Measurements from ENCODE around the gene SYNCRIP. TPM values are rescaled to one million over a fixed set of nuclear protein-coding genes. Genes with fewer than 3 reads are reported as not detected.

Gene SYNCRIP
- total RNA-seq, 1 experiment from 2014 or later: 199 TPM

DNA sequence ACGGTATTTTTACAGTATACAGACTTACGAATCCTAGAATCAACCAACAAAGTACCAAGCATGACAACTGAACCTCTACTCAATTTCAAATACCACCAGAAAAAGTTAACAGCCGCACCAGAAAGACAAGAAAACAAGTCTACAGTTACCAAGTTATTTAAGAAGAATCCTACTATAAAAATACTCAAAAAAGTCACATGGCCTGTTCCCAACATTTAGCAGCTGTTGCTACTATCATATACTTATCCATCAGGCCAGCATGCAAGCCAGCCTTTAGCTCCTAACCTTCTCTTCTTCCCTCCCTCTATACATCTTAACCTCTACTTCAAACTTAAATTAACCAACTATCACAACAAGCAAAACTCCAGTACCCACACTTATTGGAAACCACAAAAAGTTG lies 1.9 kb downstream of the SYNCRIP start:
- Histone ChIP-seq H2BK15ac (ENCODE audit: low read depth, low read length) (no peak overlapping the region), H3K9ac (ENCODE audit: extremely low read depth, insufficient read length, low read length) (peak overlapping the region; percentile 97), H2BK12ac (ENCODE audit: insufficient read length, low read depth, low read length) (no peak overlapping the region), H3T11ph (ENCODE audit: low read length) (no peak overlapping the region), H4K5ac (ENCODE audit: insufficient read length, low read depth, low read length) (no peak overlapping the region), H3K23ac (ENCODE audit: insufficient read length, low read depth, low read length) (no peak overlapping the region), H2BK120ac (ENCODE audit: low read depth, low read length, poor library complexity, severe bottlenecking) (no peak overlapping the region), H2AFZ (ENCODE audit: low read length) (no peak overlapping the region), H3K27ac (ENCODE audit: insufficient read length, low read depth, low read length) (no peak overlapping the region), H4K20me1 (ENCODE audit: control insufficient read depth, insufficient read depth, insufficient read length) (no peaks in the 10 kb centered on the region), H3K23me2 (ENCODE audit: insufficient read length, low read depth, low read length, poor library complexity, severe bottlenecking) (peaks cover 8% of the 10 kb centered on the region), H2BK20ac (ENCODE audit: low read depth, low read length, poor library complexity, severe bottlenecking) (no peak overlapping the region), H3K9me3 (ENCODE audit: control insufficient read depth, low read depth, low read length) (no peaks in the 10 kb centered on the region), H4K8ac (replicated peaks; ENCODE audit: insufficient read length, low read depth, low read length) (no peak overlapping the region), H3K4me1 (ENCODE audit: insufficient read depth, low read length) (peaks cover 2% of the 10 kb centered on the region; the same call in 1 of the 2 replicates), H3K18ac (ENCODE audit: insufficient read length, low read depth, low read length) (no peak overlapping the region), H3K27me3 (ENCODE audit: insufficient read depth, low read length) (no peaks in the 10 kb centered on the region), H3K4me2 (ENCODE audit: insufficient read depth, insufficient read length, low read length) (peak overlapping the region; percentile 100), H3K4ac (ENCODE audit: low read depth, low read length) (no peak overlapping the region), H3K14ac (ENCODE audit: insufficient read depth, low read length) (no peak overlapping the region), H3K79me1 (ENCODE audit: insufficient read depth, low read depth, low read length, poor library complexity, severe bottlenecking) (no peaks in the 10 kb centered on the region), H3K79me2 (ENCODE audit: insufficient read depth, low read length) (peaks cover 55% of the 10 kb centered on the region), H3K56ac (ENCODE audit: insufficient read length, low read depth, low read length) (no peak overlapping the region), H2AK5ac (ENCODE audit: insufficient read length, low read length) (no peak overlapping the region), H2BK5ac (ENCODE audit: insufficient read length, low read length) (no peak overlapping the region), H4K91ac (ENCODE audit: insufficient read length, low read depth, low read length) (no peak overlapping the region)
- TF ChIP-seq, protein P1, sequence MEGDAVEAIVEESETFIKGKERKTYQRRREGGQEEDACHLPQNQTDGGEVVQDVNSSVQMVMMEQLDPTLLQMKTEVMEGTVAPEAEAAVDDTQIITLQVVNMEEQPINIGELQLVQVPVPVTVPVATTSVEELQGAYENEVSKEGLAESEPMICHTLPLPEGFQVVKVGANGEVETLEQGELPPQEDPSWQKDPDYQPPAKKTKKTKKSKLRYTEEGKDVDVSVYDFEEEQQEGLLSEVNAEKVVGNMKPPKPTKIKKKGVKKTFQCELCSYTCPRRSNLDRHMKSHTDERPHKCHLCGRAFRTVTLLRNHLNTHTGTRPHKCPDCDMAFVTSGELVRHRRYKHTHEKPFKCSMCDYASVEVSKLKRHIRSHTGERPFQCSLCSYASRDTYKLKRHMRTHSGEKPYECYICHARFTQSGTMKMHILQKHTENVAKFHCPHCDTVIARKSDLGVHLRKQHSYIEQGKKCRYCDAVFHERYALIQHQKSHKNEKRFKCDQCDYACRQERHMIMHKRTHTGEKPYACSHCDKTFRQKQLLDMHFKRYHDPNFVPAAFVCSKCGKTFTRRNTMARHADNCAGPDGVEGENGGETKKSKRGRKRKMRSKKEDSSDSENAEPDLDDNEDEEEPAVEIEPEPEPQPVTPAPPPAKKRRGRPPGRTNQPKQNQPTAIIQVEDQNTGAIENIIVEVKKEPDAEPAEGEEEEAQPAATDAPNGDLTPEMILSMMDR (conservative IDR thresholded peaks at IDR 0.05): no peak
- Mint-ChIP-seq H3K36me3 (ENCODE audit: insufficient read depth in 1 of 3, low read depth in 3 of 3) (peaks cover 55 to 65% (median 57%) of the 10 kb centered on the region in 3 experiments), H3K27ac (peak overlapping the region in 2 of 3 experiments; percentile 20 to 78; a peak in 4 of 7 replicates), H3K9me3 (peaks cover 0 to 3% of the 10 kb centered on the region in 2 experiments; a peak in 2 of 5 replicates), H3K27me3 (ENCODE audit: low read depth) (no peaks in the 10 kb centered on the region), H3K4me1 (peaks cover 39 to 52% of the 10 kb centered on the region in 2 experiments), H3K4me3 (peak overlapping the region; percentile 86 to 95)
- no peak for DNase-seq
- WGBS (ENCODE audit: extremely low coverage, insufficient read length, low lambda C conversion rate): no CpG with 5 or more reads among the region's 3 CpGs

All from H9 (cell line).